RCC 7860 (cell line): ENCODE results near the gene PRDM1.
A peak's percentile ranks its signal among the peaks of the same experiment; 100 is the strongest.
"Not testable (repeated sequence)": the region's sequence is repeated elsewhere in the genome, so short reads cannot be mapped to it uniquely, and the experiment has no call there.

Experiments used
- DNase-seq: peaks from one replicate; pipeline ENCODE4 v3.0.0-alpha.2; 2015; ENCODE audit warnings: low spot score
- FAIRE-seq: peaks from 2 replicates; lab custom pipeline; 2012; peaks lifted over from hg19 to GRCh38; lab: Jason Lieb, UNC

PRDM1 gene

GRCh38 chr6:106134087-106134770 lies 48.1 kb downstream of the PRDM1 start:
- FAIRE-seq: no peak

GRCh38 chr6:106134906-106135634 lies 48.9 kb downstream of the PRDM1 start:
- FAIRE-seq (peak; percentile 74), DNase-seq (peak; percentile 87)

More at GRCh38 chr6:106134087-106134770, 48.1 kb downstream of the PRDM1 start:
- peak; percentile 59 for DNase-seq

- DNase-seq (no peak), FAIRE-seq (no peak)
Measured at GRCh38 chr6:106135911-106136571, 49.9 kb downstream of the PRDM1 start.

- DNase-seq (no peak), FAIRE-seq (no peak)
Measured at GRCh38 chr6:106136845-106137244, 50.7 kb downstream of the PRDM1 start.

- FAIRE-seq (no peak), DNase-seq (no peak)
Measured at GRCh38 chr6:106138151-106138550, 52.0 kb downstream of the PRDM1 start.

- FAIRE-seq (no peak), DNase-seq (peak; percentile 8)
Measured at GRCh38 chr6:106141441-106142237, 55.5 kb downstream of the PRDM1 start.

- DNase-seq (no peak), FAIRE-seq (no peak)
Measured at GRCh38 chr6:106142876-106143431, 56.8 kb downstream of the PRDM1 start.

- DNase-seq: no peak
- no peak for FAIRE-seq
Measured at GRCh38 chr6:106143665-106144064, 57.5 kb downstream of the PRDM1 start.

GRCh38 chr6:106145144-106145543 lies 59.0 kb downstream of the PRDM1 start:
- DNase-seq: no peak
- FAIRE-seq: no peak

GRCh38 chr6:106145741-106146227 lies 59.6 kb downstream of the PRDM1 start:
- DNase-seq (peak; percentile 57), FAIRE-seq (peak; percentile 75)

GRCh38 chr6:106146852-106147351 lies 60.8 kb downstream of the PRDM1 start:
- FAIRE-seq (peak; percentile 86), DNase-seq (peak; percentile 75)

GRCh38 chr6:106147476-106147875 lies 61.3 kb downstream of the PRDM1 start:
- DNase-seq (no peak), FAIRE-seq (no peak)

GRCh38 chr6:106149472-106150069 lies 63.4 kb downstream of the PRDM1 start:
- DNase-seq: no peak
- FAIRE-seq: no peak

- not testable (repeated sequence) for FAIRE-seq, DNase-seq
Measured at GRCh38 chr6:106152476-106152875, 66.3 kb downstream of the PRDM1 start.

GRCh38 chr6:106152952-106153351 lies 66.8 kb downstream of the PRDM1 start:
- FAIRE-seq: no peak
- DNase-seq: no peak

- no peak for DNase-seq
- FAIRE-seq: no peak
Measured at GRCh38 chr6:106154326-106154725, 68.2 kb downstream of the PRDM1 start.

- DNase-seq: no peak
- FAIRE-seq: no peak
Measured at GRCh38 chr6:106155219-106155830, 69.2 kb downstream of the PRDM1 start.

GRCh38 chr6:106156413-106156812 lies 70.3 kb downstream of the PRDM1 start:
- FAIRE-seq: no peak
- DNase-seq: no peak

- FAIRE-seq (no peak), DNase-seq (no peak)
Measured at GRCh38 chr6:106156863-106157262, 70.7 kb downstream of the PRDM1 start.
